H1 (cell line): ENCODE data around the gene FAM114A2. TPM values are rescaled to one million over a fixed set of nuclear protein-coding genes. Genes with fewer than 3 reads are reported as not detected.

Source experiments
- ASH2L ChIP-seq: fragments of 200-600, 300-600 bp; sonication (generic); IDR thresholded peaks from one replicate; pipeline ENCODE4 v1.7.1; 2017; ENCODE audit warnings: low read length
- ATF2 ChIP-seq: IDR thresholded peaks from 2 replicates; pipeline ENCODE4 v1.6.1; 2012; ENCODE audit warnings: low read length, inconsistent platforms
- CHD7 ChIP-seq: fragments of 300-600 bp; sonication (generic); IDR thresholded peaks from 2 replicates; pipeline ENCODE4 v1.7.1; 2012; ENCODE audit warnings: low read length, moderate library complexity, mild to moderate bottlenecking, inconsistent platforms; ENCODE audit not compliant: insufficient replicate concordance
- CREB1 ChIP-seq: IDR thresholded peaks from 2 replicates; pipeline ENCODE4 v1.6.1; 2012; ENCODE audit warnings: inconsistent platforms
- HDAC6 ChIP-seq: IDR thresholded peaks from one replicate; pipeline ENCODE4 v1.7.1; 2012; ENCODE audit warnings: low read depth, mild to moderate bottlenecking, inconsistent platforms, low read length, moderate library complexity
- JUN ChIP-seq: IDR thresholded peaks from 2 replicates; pipeline ENCODE4 v1.6.1; 2011; ENCODE audit warnings: low read depth, mild to moderate bottlenecking, improper control_type of control experiment, low read length
- KDM4A ChIP-seq: IDR thresholded peaks from one replicate; pipeline ENCODE4 v1.7.1; 2012; ENCODE audit warnings: low read depth, mild to moderate bottlenecking, moderate library complexity, low read length, inconsistent platforms; ENCODE audit not compliant: severe bottlenecking
- KDM5A ChIP-seq: fragments of 200-600 bp; IDR thresholded peaks from 2 replicates; pipeline ENCODE4 v1.7.1; 2012; ENCODE audit warnings: mild to moderate bottlenecking, low read length, inconsistent platforms, mixed read lengths
- MAX ChIP-seq: IDR thresholded peaks from 2 replicates; pipeline ENCODE4 v1.6.1; 2012; ENCODE audit warnings: inconsistent platforms
- NANOG ChIP-seq: IDR thresholded peaks from 2 replicates; pipeline ENCODE4 v1.6.1; 2011; ENCODE audit warnings: low read length, low read depth, mild to moderate bottlenecking, inconsistent platforms; ENCODE audit not compliant: insufficient read depth, poor library complexity, severe bottlenecking
- TCF12 ChIP-seq: IDR thresholded peaks from 2 replicates; pipeline ENCODE4 v1.6.1; 2011; ENCODE audit warnings: low read depth, mild to moderate bottlenecking, low read length
- polyA plus RNA-seq, 7 experiments: library from polyadenylated mRNA; depleted of rRNA in 3 of 7; stranded (reverse) in 5 of 7; unstranded in 2 of 7; fragments of >200 nt in 5 of 7; fragments of 200-250 nt in 2 of 7; gene quantifications; 1 replicate in 5 of 7; 2 replicates in 1 of 7; 4 replicates in 1 of 7; pipeline versions ENCODE4 v1.2.1 to v1.2.3, GENCODE V29; 2011 to 2013; ENCODE audit warnings: missing spikeins in 2 of 7, mixed read lengths in 2 of 7
- total RNA-seq: library from RNA; stranded (reverse); fragmentation: NEBNext Ultra II Directional; extraction: Animal tissue kit (Norgen Biotek cat#: 25700); gene quantifications from 2 replicates; pipeline ENCODE4 v1.2.1, GENCODE V29; 2021

FAM114A2 gene
- total and polyA plus RNA-seq, 2 of the 8 experiments (the other 6 are each of a cell fraction or from before 2014, with no cell fraction given) = 3.8 to 9.2 TPM

- TF ChIP-seq CHD7 (no peak), ASH2L (no peak), KDM5A (no peak), NANOG (no peak), TCF12 (no peak), CREB1 (no peak), JUN (no peak), HDAC6 (no peak), ATF2 (no peak), KDM4A (no peak), MAX (no peak)
These were observed 5.4 kb upstream of the FAM114A2 start (continued) for GRCh38 chr5:154044099-154044498.
